Measurements from ENCODE around the gene NFIB. TPM values are rescaled to one million over a fixed set of nuclear protein-coding genes. Genes with fewer than 3 reads are reported as not detected.

The NFIB gene
- total RNA-seq, 2 donors from 2014 or later: 53.0 to 54.0 TPM

DNA sequence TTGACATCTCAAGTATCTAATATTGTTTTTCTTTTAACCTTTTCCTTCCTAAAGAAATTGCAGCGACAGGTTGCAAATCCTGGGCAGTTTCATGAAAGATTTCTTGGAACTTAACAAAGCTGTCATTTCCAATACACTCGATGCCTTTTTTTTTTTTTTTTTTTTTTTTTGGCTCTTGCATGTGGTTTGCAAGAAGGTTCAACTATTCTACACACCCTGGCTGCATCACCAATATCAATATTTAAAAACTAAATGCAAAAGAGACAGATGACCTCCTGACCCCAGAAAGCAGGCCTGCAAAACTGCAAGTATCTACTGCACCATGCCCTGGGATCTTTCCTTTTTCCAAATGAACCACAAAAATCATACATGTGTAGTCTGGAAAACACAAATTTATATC lies 4.4 kb upstream of the NFIB start:
- Histone ChIP-seq H3K27ac (no peak overlapping the region), H3K9ac (ENCODE audit: low read depth in 2 of 2, low read length in 2 of 2) (no peak overlapping the region), H3K36me3 (no peaks in the 10 kb centered on the region), H3K4me1 (no peaks in the 10 kb centered on the region), H3K9me3 (no peaks in the 10 kb centered on the region), H3K27me3 (no peaks in the 10 kb centered on the region), H3K4me3 (no peak overlapping the region)
- TF ChIP-seq, protein P1, sequence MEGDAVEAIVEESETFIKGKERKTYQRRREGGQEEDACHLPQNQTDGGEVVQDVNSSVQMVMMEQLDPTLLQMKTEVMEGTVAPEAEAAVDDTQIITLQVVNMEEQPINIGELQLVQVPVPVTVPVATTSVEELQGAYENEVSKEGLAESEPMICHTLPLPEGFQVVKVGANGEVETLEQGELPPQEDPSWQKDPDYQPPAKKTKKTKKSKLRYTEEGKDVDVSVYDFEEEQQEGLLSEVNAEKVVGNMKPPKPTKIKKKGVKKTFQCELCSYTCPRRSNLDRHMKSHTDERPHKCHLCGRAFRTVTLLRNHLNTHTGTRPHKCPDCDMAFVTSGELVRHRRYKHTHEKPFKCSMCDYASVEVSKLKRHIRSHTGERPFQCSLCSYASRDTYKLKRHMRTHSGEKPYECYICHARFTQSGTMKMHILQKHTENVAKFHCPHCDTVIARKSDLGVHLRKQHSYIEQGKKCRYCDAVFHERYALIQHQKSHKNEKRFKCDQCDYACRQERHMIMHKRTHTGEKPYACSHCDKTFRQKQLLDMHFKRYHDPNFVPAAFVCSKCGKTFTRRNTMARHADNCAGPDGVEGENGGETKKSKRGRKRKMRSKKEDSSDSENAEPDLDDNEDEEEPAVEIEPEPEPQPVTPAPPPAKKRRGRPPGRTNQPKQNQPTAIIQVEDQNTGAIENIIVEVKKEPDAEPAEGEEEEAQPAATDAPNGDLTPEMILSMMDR (IDR thresholded peaks at IDR 0.05): no peak
- intact Hi-C loops (cut with DNase I): loop anchor here (10.0 kb wide), 1 partner anchor 104 kb away; no protein-coding TSS in a partner anchor
- no peak for DNase-seq

DNA sequence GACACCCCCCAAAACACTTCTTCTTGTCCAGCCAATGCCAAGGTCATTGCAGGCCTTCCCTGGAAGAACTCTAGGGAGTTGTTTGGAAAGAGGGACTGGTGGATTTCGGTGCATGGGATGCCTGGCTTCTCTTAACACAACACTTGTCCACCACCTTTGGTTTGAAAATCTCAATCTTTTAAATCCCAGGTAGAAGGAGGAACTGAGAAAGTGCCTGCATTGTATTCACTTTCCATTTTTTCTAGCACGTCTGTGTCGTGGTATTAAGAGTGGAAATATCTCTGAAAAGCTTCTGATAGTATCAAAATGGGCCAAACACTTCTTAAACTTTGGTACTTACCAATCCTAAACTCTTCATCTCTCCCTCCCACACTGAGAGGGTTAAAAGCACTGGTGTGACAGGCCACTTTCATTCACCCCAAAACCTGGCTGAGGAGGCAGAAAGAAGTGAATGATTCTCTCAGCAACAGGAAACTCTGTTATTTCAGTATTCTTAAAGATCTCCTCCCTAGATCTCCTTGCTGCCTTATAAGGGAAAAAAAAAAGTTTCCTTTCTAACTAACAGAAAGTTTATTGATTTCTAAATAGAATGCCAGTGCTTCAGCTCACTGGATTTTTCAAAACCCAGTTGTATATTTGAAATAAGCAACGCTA lies 3.9 kb upstream of the NFIB start:
- peak overlapping the region; percentile 1 for H3K27ac ChIP-seq
- no peaks in the 10 kb centered on the region for H3K4me1 ChIP-seq
- H3K9me3 ChIP-seq: no peaks in the 10 kb centered on the region
- H3K27me3 ChIP-seq: no peaks in the 10 kb centered on the region
- no peak for DNase-seq
- no peaks in the 10 kb centered on the region for H3K36me3 ChIP-seq
- H3K9ac ChIP-seq (ENCODE audit: low read depth in 2 of 2, low read length in 2 of 2): peak overlapping the region in 1 of 2 donors; percentile 28
- TF ChIP-seq, protein P1 (IDR thresholded peaks at IDR 0.05): no peak
- intact Hi-C loops (cut with DNase I): loop anchor here (10.0 kb wide), 1 partner anchor 103 kb away; no protein-coding TSS in a partner anchor
- H3K4me3 ChIP-seq: no peak overlapping the region

DNA sequence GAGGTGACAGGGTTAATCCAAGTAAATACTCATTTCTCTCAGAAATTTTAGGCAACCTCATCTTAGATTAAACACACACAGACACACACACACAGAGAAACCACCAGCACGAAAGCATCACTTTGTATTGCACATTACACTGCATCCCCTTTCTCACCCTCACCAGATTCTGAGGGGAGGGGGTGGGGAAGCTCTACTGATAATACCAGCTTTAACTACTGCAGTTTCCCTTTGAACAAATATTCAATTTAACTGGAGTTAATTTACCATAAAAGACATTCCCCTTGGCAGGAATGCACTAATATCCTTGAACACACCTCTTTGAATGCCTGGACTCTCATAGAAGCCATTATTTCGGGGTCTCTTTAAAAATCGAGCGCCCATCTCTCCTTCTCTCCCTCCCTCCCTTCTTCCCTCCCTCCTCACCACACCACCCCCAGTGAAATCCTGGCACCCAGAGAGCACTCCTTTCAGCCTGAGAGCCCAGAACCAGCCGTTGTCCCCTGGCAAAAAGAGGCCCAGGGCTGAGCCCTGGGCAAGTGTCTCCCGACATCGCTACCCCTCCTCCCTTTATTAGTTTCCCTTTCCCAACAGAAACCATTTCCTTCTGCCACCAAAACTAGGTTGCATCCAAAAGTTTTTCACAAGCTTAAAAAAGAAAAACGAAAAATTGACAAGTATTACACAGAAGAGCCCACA lies 2.8 kb upstream of the NFIB start:
- H3K9me3 ChIP-seq: no peaks in the 10 kb centered on the region
- TF ChIP-seq, protein P1 (IDR thresholded peaks at IDR 0.05): no peak
- peak overlapping the region; percentile 71 for H3K27ac ChIP-seq
- DNase-seq: no peak
- H3K27me3 ChIP-seq: no peaks in the 10 kb centered on the region
- H3K4me3 ChIP-seq: no peak overlapping the region
- H3K9ac ChIP-seq (ENCODE audit: low read depth in 2 of 2, low read length in 2 of 2): peak overlapping the region in 1 of 2 donors; percentile 78
- no peaks in the 10 kb centered on the region for H3K4me1 ChIP-seq
- intact Hi-C loops (cut with DNase I): loop anchor here (10.0 kb wide), 1 partner anchor 102 kb away; no protein-coding TSS in a partner anchor
- H3K36me3 ChIP-seq: no peaks in the 10 kb centered on the region

DNA sequence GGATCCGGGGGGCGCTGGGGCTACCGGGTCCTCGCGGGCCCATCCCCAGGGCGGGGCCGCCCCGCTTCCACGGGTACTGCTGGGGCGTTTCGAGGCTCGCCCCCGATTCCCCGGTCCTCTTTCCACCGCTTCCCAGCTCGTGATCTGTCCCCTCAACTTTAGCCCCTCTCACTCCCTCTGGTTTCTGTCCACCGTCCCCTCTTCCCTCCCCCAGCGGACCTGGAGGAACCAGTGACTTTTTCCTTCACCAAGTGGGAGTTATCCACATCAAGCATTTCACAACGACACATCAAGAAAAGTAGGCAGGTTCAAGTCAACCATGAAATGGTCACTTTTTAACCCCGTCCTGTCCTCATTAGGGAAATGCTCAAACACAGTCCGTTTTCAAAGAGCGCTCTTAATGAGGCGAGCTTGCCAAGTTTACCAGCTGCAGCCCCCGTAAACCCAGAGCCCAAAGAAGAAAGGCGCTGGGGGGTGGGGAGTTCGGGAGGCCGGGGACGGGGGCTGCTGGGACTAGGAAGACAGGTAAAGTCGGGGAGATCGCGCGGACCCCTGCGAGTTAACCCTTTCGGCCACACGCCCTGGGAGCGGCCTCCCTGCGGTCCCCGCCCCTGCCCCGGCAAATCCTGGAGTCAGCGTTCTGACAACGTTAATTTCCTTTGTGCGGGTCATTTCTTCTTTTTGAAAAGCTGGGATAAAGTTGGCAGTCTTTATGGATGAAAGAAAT lies 2.1 kb upstream of the NFIB start:
- Histone ChIP-seq H3K9ac (ENCODE audit: low read depth in 2 of 2, low read length in 2 of 2) (peak overlapping the region; percentile 68 to 78), H3K36me3 (no peaks in the 10 kb centered on the region), H3K27me3 (no peaks in the 10 kb centered on the region), H3K9me3 (no peaks in the 10 kb centered on the region), H3K27ac (peak overlapping the region; percentile 71), H3K4me1 (no peaks in the 10 kb centered on the region), H3K4me3 (peak overlapping the region; percentile 51)
- DNase-seq: peak; percentile 47
- TF ChIP-seq, protein P1 (IDR thresholded peaks at IDR 0.05): no peak
- intact Hi-C loops (cut with DNase I): loop anchor here (10.0 kb wide), 1 partner anchor 101 kb away; no protein-coding TSS in a partner anchor

All from colonic mucosa (tissue), 4 donors.